RKO (cell line): ENCODE data around the gene C16orf87.

ENCODE experiments used
- DNase-seq: peaks from one replicate; pipeline ENCODE4 v3.0.0-alpha.2; 2016; ENCODE audit warnings: low spot score

C16orf87 gene

DNA sequence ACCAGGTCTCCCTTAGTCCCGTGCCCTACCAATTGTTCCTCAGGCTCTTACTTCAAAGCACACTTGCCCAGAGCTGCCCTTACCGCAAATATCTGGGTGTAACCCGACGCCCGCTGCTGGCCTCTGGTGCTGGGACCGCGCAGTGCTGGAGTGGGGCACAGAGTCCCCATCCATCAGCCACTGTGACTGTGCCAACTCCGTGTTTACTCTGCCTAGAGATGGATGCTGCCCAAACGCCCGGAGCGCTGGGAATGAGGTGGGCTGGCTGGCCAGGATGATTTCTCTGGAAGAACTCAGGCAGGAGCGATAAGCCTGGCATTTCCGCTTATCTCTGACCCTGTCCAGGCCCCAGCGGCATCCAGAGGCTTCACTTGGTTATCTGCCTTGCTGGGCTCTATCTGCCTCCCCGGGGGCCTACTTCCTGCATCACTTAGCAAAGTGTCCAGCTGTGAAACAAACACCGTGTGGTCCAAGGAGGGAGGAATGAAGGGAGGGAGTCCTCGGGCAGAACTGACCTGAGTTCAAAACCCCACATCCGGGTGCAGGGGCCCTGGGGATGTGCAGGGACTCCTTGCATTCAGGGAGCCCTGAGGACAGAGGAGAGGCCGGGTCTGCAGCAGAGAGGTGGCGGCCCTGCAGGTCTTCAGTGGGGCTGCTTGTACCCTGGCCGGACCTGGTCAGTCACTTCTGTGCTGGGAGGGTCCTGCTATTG lies 73.5 kb downstream of the C16orf87 start:
- DNase-seq = no peak

- DNase-seq = no peak
Observed at GRCh38 chr16:46756772-46757171, 74.2 kb downstream of the C16orf87 start.

DNA sequence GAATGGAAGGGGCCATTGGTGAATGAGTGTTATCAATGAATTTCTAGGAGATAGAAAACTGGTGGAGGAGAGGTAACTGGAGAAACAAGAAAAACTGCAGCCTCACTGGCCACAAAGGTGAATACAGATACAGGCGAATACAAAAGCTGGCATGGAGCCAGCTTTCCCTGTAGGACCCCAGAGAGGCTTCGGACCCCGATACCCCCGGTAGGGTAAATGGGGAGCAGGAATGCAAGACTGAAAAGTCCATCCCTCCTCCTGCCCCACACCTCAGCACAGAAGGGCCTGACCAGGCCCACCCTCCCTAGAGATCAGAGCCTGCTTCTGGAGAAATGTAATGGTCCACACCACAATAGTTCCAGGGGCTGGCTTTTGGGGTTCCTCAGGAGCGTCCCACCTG lies 78.0 kb downstream of the C16orf87 start:
- DNase-seq = no peak

DNA sequence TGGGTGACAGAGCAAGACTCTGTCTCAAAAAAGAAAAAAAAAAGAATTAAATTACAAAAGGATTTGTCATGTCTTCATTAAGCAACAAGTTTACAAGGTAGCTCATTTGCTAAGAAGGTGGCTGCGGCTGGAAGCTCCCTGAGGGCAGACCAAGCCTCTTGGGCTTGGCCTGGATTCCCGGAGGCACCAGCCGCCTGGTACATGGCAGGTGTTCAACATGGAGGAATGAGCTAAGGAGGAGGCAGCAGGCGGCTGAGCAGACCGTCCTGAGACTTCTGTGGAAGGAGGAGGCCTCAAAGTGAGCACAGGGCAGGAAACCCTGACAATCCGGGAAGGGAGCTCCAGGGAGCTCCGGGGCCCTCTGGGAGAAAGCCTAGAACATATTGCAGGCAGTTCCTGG lies 79.6 kb downstream of the C16orf87 start:
- no peak for DNase-seq

- no peak for DNase-seq
Observed at GRCh38 chr16:46748775-46749705, 81.9 kb downstream of the C16orf87 start.

GRCh38 chr16:46747777-46748651 lies 83.0 kb downstream of the C16orf87 start, which contains the start of gene MYLK3:
TSS of gene MYLK3 (minus strand) at chr16:46748344. CDS start at chr16:46748193, 151 bp downstream.
- no peak for DNase-seq

DNA sequence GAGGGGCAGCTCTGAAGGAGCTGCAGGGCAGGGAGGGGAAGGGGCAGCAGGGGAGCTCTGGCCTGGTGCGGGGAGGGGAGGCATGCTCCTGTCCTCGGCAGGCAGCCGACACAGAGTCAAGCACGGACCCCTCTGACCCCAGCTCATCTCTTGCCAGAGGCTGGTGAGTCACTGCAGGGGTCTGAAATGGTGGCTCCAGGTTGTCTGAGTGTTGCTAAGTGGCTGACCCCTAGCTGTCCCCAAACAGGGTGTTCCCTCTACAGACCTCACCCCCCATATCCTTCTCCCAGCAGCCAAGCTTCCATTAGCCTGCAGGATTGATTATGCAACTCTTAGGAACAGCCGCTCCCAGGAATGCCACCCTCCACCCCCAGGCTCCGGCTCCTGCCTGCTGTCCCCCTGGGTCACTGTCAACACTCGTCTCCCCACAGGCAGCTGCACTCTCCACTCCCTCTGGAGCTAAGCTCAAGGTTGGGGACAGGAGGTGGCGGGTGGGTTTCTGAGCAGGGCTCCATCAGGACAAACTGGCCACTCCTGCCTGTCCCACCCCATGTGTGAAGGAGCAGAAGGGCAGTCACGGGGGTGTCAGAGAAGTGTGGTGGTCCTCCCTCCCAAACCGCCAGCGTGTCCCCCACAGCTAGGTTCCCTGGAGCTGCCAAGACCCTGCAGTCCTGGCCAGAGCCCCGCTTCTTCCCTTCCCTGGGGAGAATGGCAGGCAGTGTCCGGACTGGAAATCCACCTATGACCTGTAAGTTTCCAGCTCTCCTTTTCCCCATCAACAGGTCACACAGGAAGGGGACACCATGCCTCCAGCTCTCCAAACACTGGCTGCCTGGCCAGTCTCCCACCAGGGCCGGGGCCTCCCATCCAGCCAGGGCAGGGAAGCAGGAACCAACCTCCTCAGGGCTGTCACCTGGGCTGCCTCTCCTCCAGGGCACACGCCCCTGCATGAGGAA lies 83.9 kb downstream of the C16orf87 start:
- DNase-seq = no peak
